Esophagus muscularis mucosa (tissue), 2 donors: Measurements from ENCODE around the gene DPYD.

Experiments used
- POLR2A ChIP-seq: fragments of 450-650 bp; IDR thresholded peaks from one replicate; pipeline ENCODE4 v1.6.1; 2017; ENCODE audit warnings: antibody characterized with exemption, moderate library complexity, mild to moderate bottlenecking, low read depth
- POLR2AphosphoS5 ChIP-seq, 2 donors: sonication (generic); formaldehyde crosslinking; IDR thresholded peaks; one replicate each; pipeline ENCODE4 v1.6.1; 2017; ENCODE audit warnings: antibody characterized with exemption in 2 of 2

DNA sequence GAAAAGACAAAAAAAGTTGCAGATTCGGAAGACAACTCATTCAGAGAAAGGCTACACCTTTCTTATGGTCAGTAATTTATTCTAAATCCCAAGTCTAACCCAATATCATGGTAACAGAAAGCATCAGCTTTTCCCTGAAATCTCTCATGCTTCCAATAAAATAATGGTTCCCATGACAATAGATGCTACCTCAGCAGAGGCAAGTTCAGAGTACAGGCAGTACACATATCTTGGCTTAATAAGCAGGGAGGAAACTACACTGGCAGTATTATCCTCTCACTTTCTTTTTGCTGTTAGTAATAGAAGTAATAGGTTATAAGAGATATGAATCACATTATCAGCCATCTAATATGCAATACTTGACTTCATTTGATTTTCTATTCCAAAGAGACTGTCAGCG is 137.1 kb downstream of the DPYD start:
- TF ChIP-seq POLR2AphosphoS5 (IDR thresholded peaks at IDR 0.05) (no peak), POLR2A (no peak)
